Activated CD4-positive, alpha-beta memory T cell treated with anti-CD3 and anti-CD28 coated beads, Interleukin-2, amount 10 ng/mL, durations not matched to agents 7 days and 5 days (primary cell): ENCODE measurements around the gene RHOB. TPM values are rescaled to one million over a fixed set of nuclear protein-coding genes. Genes with fewer than 3 reads are reported as not detected.

Experiments
- CTCF ChIA-PET: fragments of 350-600 bp; sonication (Branson Sonifier 250); formaldehyde crosslinking; loops from one replicate; lab custom pipeline; 2021; ENCODE audit warnings: antibody characterized with exemption, inconsistent platforms; lab: Charles Lee
- POLR2A ChIA-PET: fragments of 350-600 bp; sonication (Branson Sonifier 250); formaldehyde crosslinking; loops from one replicate; lab custom pipeline; 2021; ENCODE audit warnings: antibody characterized with exemption; lab: Charles Lee
- DNase-seq: peaks from one replicate; pipeline ENCODE4 v3.0.0-alpha.2; 2020
- H3K27ac Mint-ChIP-seq: one replicate; pipeline ENCODE4 v1.8.0; 2021; ENCODE audit warnings: mild to moderate bottlenecking, mixed read lengths
- H3K27me3 Mint-ChIP-seq: one replicate; pipeline ENCODE4 v1.8.0; 2021; ENCODE audit warnings: mixed read lengths
- H3K36me3 Mint-ChIP-seq: one replicate; pipeline ENCODE4 v1.8.0; 2021; ENCODE audit warnings: low read depth, mixed read lengths
- H3K4me1 Mint-ChIP-seq: one replicate; pipeline ENCODE4 v1.8.0; 2021; ENCODE audit warnings: mixed read lengths
- H3K4me3 Mint-ChIP-seq: one replicate; pipeline ENCODE4 v1.8.0; 2021; ENCODE audit warnings: mild to moderate bottlenecking, mixed read lengths
- H3K9me3 Mint-ChIP-seq: one replicate; pipeline ENCODE4 v1.8.0; 2021; ENCODE audit warnings: mixed read lengths
- total RNA-seq, 2 experiments: library from RNA; stranded (reverse); gene quantifications; one replicate each; pipeline ENCODE4 v1.2.3, GENCODE V29; 2021

RHOB gene
- total RNA-seq, 2 experiments from 2014 or later: 14.0 to 14.4 TPM

DNA sequence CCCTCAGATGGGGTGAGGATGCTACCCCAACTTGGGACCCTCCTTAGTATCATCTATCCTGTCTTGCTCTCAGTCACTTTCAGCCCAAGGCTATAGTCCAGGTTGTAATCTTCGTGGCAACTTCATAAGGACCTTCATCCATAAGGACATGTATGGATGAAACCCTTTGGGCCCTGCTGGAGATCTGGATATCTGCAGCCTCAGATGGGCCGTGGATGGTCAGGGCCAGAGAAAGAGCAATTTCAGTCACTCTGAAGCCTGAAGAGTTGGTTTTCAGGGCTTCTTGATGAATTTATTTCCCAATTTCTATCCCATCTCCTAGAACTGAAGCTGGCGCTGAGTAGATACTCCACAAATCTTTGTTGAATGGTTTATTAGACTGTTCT lies 28.7 kb downstream of the RHOB start:
- no peak for DNase-seq
- H3K36me3 Mint-ChIP-seq: no peaks in the 10 kb centered on the region
- H3K27me3 Mint-ChIP-seq: peaks cover 4% of the 10 kb centered on the region
- ChIA-PET CTCF (no interaction called here), POLR2A (no interaction called here)
- peaks cover 3% of the 10 kb centered on the region for H3K9me3 Mint-ChIP-seq
- no peak overlapping the region for H3K27ac Mint-ChIP-seq
- H3K4me3 Mint-ChIP-seq: no peak overlapping the region
- no peaks in the 10 kb centered on the region for H3K4me1 Mint-ChIP-seq

DNA sequence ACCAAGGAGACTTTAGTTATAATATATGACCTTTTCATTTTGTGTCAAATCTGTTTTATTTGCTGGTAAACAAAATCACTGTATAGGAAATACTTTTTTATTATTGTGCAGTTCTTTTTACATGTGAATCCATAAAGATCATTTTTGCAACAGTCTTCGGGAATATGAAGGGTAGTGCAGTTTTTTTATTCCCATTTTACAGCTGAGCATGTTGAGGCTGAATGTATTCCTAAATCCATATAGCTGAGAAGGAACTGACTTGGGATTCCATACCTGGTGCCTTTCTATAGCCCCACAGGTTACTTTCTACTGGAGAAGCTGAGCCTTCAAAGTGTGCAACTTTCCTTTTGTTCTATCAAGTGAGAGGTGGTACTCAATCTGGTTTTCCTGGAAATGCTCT lies 29.6 kb downstream of the RHOB start:
- Mint-ChIP-seq H3K9me3 (peaks cover 3% of the 10 kb centered on the region), H3K27ac (no peak overlapping the region), H3K27me3 (peaks cover 4% of the 10 kb centered on the region), H3K4me1 (no peaks in the 10 kb centered on the region), H3K36me3 (no peaks in the 10 kb centered on the region), H3K4me3 (no peak overlapping the region)
- no peak for DNase-seq
- ChIA-PET POLR2A (no interaction called here), CTCF (no interaction called here)

DNA sequence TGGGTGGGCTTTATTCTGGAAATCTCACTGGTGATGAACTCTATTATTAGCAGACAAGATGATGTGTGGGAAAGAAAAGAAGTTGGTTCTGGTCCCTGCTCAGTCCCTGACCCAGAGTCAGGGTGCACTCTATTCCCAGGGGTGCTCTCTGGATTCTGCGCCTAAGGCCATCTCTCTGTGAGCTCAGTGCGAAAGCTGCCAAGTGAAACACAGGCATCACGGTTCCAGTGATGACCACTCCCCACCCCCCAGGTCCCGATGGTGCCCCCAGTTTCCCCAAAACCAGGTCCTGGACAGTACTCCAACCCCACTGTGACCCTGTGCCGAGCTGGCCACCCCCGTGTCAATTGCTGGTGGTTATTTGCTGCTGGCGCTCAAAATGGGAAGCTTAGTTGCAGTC lies 30.1 kb downstream of the RHOB start:
- Mint-ChIP-seq H3K36me3 (no peaks in the 10 kb centered on the region), H3K9me3 (peaks cover 3% of the 10 kb centered on the region), H3K4me1 (no peaks in the 10 kb centered on the region), H3K4me3 (no peak overlapping the region), H3K27ac (no peak overlapping the region), H3K27me3 (peaks cover 4% of the 10 kb centered on the region)
- CTCF ChIA-PET: no interaction called here
- POLR2A ChIA-PET: no interaction called here
- no peak for DNase-seq

DNA sequence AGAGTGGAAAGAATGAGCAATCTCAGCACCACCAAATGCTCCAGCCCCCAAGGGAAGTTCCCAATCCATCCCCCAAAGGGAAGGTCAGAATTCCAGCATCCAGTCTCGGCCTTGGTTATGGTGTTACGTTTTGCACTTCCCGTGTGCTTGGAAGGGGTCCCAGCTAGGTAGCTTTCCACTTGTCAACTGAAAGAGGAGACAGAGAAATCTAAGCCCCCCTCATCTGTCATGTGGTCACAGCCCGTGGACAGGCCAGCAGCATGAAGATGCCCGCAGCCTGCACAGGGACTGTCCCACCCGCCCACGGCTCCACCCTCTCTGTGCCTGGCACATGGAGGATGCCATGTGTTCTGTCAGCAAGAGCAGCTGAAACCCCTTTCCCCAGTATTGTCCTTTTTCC lies 32.1 kb downstream of the RHOB start:
- DNase-seq: no peak
- ChIA-PET POLR2A (no interaction called here), CTCF (no interaction called here)
- Mint-ChIP-seq H3K9me3 (peaks cover 3% of the 10 kb centered on the region), H3K4me3 (no peak overlapping the region), H3K27ac (no peak overlapping the region), H3K36me3 (no peaks in the 10 kb centered on the region), H3K4me1 (peaks cover 2% of the 10 kb centered on the region), H3K27me3 (peaks cover 8% of the 10 kb centered on the region)

DNA sequence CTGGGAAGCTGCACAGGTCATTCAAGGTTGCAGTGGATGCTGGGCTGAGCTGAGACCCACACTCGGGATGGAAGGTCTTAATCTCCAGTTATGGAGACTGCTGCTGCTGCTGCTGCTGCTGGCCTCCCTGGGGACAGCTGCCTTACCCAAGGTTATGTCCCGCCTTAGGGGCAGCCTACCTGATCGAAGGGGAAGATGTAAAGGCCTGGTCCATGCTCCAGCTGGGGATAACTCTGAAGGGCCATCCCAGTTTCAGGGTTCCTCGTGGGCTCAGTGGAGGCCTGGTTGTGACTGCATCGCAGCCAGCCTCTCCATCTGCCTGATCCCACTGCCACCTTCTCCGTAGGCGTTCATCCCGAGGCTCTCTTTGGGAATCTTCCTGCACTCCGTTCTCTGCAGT lies 33.0 kb downstream of the RHOB start:
- no peaks in the 10 kb centered on the region for H3K36me3 Mint-ChIP-seq
- H3K27me3 Mint-ChIP-seq: peaks cover 8% of the 10 kb centered on the region
- no peak overlapping the region for H3K4me3 Mint-ChIP-seq
- DNase-seq: no peak
- ChIA-PET CTCF (no interaction called here), POLR2A (no interaction called here)
- no peak overlapping the region for H3K27ac Mint-ChIP-seq
- H3K9me3 Mint-ChIP-seq: peaks cover 3% of the 10 kb centered on the region
- H3K4me1 Mint-ChIP-seq: peaks cover 2% of the 10 kb centered on the region

DNA sequence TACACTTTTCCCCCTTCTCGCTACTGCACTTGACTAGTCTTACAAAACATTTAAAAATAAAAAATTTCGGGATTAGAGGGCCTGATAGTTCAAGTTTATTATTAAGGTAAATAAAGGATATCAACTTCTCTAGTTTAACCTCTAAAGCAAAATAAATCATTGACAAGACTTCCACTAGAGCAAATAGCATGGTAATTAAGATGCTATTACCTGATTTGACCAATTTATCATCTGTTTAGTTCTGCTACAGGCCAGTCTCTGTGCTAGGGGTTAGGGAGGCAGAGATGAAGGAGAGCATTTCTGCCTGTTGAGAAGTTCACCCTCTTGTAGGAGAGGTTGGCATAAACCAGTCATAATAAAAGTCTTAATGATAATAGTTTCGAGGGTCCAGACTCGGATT lies 34.0 kb downstream of the RHOB start:
- H3K27ac Mint-ChIP-seq: no peak overlapping the region
- POLR2A ChIA-PET: no interaction called here
- H3K27me3 Mint-ChIP-seq: peaks cover 8% of the 10 kb centered on the region
- H3K36me3 Mint-ChIP-seq: no peaks in the 10 kb centered on the region
- CTCF ChIA-PET: no interaction called here
- H3K4me3 Mint-ChIP-seq: no peak overlapping the region
- no peak for DNase-seq
- H3K4me1 Mint-ChIP-seq: peaks cover 2% of the 10 kb centered on the region
- H3K9me3 Mint-ChIP-seq: peaks cover 3% of the 10 kb centered on the region

DNA sequence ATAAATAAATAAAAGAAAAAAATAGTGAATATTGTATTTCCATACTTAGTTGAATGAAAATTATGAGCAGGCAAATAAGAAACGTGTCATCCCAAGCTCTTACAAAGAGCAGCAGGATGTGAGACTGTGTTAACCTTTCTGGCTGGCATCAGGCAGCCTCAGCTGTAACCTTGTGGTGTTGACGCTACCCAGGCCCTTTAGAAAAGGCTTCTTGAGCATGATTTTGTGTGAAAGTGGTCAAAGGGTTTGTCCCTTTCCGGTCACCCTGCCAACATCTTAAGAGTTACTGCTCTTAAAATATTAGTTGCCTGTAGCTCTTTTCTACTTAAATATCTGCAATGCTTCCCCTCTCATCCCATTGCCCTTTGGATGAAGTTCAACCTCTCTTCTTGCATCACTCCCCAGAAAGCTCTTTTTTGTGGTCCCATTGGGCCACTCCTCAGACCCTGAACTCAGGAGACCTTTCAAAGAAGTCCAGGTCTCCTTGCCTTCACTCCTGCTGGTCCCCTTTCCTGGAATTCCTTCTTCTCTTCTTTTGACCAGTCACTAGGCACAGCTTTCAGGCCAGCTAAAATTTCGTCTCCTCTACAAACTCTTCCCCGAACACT lies 35.0 kb downstream of the RHOB start:
- ChIA-PET POLR2A (no interaction called here), CTCF (no interaction called here)
- Mint-ChIP-seq H3K36me3 (no peaks in the 10 kb centered on the region), H3K27ac (no peak overlapping the region), H3K27me3 (peaks cover 8% of the 10 kb centered on the region), H3K4me3 (no peak overlapping the region), H3K4me1 (peaks cover 2% of the 10 kb centered on the region), H3K9me3 (peaks cover 3% of the 10 kb centered on the region)
- no peak for DNase-seq

DNA sequence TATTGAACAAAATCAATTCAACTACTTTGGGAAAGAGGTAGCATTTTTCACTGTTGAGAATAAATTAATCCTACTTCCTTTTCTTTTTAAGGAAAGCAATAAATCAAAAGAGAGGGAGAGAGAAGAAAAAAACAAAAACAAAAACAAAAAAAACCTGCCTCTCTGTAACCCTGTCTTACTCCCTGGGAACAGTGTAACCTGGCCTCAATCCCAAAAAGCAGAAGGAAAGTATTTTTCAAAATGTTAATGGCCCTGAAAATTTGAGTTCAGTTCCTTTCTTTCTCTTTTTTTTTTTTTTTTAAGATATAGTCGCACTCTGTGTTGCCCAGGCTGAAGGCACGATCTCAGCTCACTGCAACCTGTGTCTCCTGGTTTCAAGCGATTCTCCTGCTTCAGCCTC lies 35.9 kb downstream of the RHOB start:
- Mint-ChIP-seq H3K27me3 (peaks cover 8% of the 10 kb centered on the region), H3K4me3 (no peak overlapping the region), H3K27ac (no peak overlapping the region), H3K36me3 (no peaks in the 10 kb centered on the region), H3K9me3 (peaks cover 3% of the 10 kb centered on the region), H3K4me1 (peaks cover 2% of the 10 kb centered on the region)
- ChIA-PET CTCF (no interaction called here), POLR2A (no interaction called here)
- no peak for DNase-seq

DNA sequence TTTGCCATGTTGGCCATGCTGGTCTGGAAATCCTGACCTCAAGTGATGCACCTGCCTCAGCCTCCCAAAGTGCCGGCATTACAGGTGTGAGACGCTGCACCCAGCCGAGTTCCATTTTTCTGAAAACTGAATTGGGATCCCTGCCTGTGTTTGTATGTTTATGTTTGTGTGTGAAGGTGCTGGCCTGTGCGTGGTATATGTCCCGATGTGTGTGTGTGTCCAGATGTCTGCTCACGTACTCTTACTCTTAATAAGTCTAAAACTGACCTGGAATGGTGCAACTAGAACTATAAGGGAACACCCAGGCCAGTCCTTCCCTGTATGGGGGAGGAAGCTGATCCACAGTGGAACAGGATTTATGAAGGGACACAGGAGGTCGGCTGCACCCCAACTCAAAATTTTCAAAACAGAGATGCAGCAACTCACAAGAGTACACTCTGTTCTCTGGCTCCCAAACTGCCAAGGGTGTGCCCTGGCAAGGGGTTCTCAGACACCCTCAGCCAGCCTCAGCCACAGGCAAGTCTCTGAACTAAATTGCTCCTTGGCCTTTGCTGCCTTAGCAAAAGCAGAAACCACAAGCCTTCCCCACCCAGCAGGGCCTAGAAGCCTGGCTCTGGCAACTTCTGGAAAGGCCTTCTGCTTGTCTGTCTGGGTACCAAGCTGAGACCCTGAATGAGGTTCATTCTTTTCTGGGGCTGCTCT lies 36.5 kb downstream of the RHOB start:
- DNase-seq: no peak
- CTCF ChIA-PET: no interaction called here

DNA sequence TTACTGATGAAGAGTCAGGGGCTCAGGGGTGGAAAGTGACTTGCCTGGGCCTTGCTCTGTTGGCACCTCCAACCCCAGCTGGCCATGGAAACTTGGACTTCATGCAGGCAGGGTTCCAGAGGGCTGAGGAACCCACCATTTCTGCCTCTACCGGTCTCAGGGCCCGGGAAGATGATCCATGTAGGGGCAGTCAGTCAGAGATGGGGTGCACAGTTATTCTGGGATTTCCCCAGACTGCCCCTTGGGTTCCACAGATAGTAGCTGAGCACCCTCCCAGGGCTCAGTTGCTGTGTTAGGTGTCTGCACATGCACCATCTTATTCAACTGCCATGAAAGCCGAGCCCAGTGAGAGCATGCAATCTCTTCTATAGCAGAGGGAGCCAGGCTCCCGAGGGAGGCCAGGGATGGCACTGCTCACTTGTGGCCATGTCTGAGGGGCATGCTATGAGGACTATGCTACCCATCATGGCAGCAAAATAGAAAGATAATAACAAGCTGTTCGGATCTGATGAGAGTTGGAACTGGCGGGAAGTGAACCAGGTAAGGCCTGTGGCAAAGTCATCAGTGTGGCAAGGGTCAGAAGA lies 37.3 kb downstream of the RHOB start:
- POLR2A ChIA-PET: no interaction called here
- Mint-ChIP-seq H3K27ac (no peak overlapping the region), H3K9me3 (no peaks in the 10 kb centered on the region), H3K36me3 (no peaks in the 10 kb centered on the region), H3K27me3 (peaks cover 4% of the 10 kb centered on the region), H3K4me1 (peaks cover 2% of the 10 kb centered on the region), H3K4me3 (no peak overlapping the region)
- CTCF ChIA-PET: no interaction called here
- no peak for DNase-seq

More for the DNA sequence above, 36.5 kb downstream of the RHOB start:
- POLR2A ChIA-PET: no interaction called here
- Mint-ChIP-seq H3K27me3 (peaks cover 7% of the 10 kb centered on the region), H3K4me1 (peaks cover 2% of the 10 kb centered on the region), H3K4me3 (no peak overlapping the region), H3K27ac (no peak overlapping the region), H3K36me3 (no peaks in the 10 kb centered on the region), H3K9me3 (peaks cover 3% of the 10 kb centered on the region)

DNA sequence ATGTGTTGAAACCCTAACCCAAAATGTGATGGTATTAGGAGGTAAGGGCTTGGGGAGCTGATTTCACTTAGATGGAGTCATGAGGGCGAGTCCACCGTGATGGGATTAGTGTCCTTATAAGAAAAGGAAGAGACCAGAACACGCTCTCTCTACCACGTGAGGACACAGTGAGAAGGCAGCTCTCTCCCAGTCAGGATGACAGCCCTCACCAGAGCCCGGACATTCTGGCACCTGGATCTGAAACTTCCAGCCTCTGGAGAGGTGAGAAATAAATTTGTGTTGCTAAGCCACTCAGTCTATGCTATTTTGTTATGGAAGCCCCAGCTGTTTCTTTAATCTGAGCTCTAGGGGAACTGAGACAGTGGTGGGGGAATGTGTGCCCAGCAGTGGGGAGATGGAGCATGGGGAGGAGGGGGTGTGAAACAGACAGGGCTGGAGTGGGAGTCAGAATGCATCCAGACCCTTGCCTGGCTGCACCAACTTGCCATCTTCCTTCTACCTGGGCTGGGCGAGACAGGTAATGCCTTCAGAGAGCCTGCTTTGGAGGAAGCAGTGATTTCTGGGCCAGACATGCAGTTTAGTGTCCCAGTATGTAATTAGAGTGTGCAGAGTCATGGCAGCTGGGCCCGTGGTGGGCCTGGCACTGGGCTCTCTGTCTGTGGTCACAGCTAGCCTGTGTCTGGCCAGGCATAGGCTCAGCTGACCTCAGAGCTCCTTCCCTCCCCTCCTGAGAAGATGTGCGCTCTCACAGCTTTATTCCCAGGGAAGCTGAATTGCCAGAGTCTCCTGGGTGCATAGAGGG lies 38.1 kb downstream of the RHOB start:
- ChIA-PET POLR2A (no interaction called here), CTCF (interaction anchor here (0.5 to 1.4 kb wide), 3 partner anchors 157 to 177 kb away, joined by 3 read pairs; no protein-coding TSS in a partner anchor)
- no peak overlapping the region for H3K4me3 Mint-ChIP-seq
- H3K36me3 Mint-ChIP-seq: no peaks in the 10 kb centered on the region
- no peak overlapping the region for H3K27ac Mint-ChIP-seq
- no peak for DNase-seq
- H3K9me3 Mint-ChIP-seq: no peaks in the 10 kb centered on the region
- H3K4me1 Mint-ChIP-seq: peaks cover 2% of the 10 kb centered on the region
- H3K27me3 Mint-ChIP-seq: peaks cover 4% of the 10 kb centered on the region

DNA sequence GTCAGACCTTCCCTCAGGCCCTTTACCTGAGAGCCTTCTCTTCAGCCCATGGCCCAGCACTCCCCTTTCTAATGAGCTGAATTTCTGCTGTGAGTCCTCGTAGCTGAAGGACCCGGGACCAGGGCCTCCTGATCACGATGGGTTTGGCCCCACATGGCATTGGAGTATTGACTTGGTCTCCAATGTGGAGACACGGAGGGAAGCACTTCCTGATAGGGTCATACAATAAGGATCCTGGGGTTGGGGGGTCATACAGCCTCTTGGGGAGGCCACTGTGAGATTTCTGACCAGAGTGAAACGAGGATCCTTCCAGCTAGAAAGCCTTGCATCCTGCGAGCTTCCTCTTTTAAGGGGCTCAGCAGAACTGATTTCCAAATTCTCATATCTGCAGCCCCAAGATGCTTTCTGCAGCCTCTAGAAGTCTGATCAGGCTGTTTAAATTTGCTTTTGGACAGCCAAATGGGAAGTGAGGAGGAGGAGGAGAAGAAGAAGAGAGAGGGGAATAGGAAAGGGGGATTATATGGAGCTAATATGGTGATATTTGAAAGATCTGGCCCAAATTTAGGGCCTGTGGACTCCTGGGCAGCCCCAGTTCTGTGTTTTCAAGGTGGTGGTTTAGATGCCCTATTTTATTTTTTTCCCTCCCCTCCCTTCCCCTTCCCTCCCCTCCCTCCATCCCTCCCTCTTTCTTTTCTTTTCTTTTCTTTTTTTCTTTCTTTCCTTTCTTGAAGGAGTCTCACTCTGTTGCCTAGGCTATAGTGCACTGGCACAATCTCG lies 38.9 kb downstream of the RHOB start:
- ChIA-PET POLR2A (no interaction called here), CTCF (interaction anchor here (1.4 kb wide), 1 partner anchor 176 kb away, joined by 3 read pairs; no protein-coding TSS in a partner anchor)
- Mint-ChIP-seq H3K4me1 (peaks cover 2% of the 10 kb centered on the region), H3K27ac (no peak overlapping the region), H3K4me3 (no peak overlapping the region), H3K36me3 (no peaks in the 10 kb centered on the region), H3K9me3 (no peaks in the 10 kb centered on the region), H3K27me3 (peaks cover 4% of the 10 kb centered on the region)
- DNase-seq: no peak
